HG02870 (cell line): ENCODE data around the gene SLC7A4.
A peak's percentile ranks its signal among the peaks of the same experiment; 100 is the strongest.
"Not testable (repeated sequence)": the region's sequence is repeated elsewhere in the genome, so short reads cannot be mapped to it uniquely, and the experiment has no call there.

ENCODE experiments used
- ATAC-seq: cut with Tn5 transposase; IDR thresholded peaks from one replicate; pipeline ENCODE4 v1.9.1; 2021; ENCODE audit warnings: mild to moderate bottlenecking, moderate library complexity; ENCODE audit not compliant: unreplicated experiment

Gene SLC7A4

GRCh38 chr22:21064917-21065864 lies 32.8 kb upstream of the SLC7A4 start:
- no peak for ATAC-seq

- not testable (repeated sequence) for ATAC-seq
These were observed 32.1 kb upstream of the SLC7A4 start for GRCh38 chr22:21064425-21064824.

- not testable (repeated sequence) for ATAC-seq
These were observed 29.4 kb upstream of the SLC7A4 start for GRCh38 chr22:21061660-21062321.

- not testable (repeated sequence) for ATAC-seq
These were observed 28.0 kb upstream of the SLC7A4 start for GRCh38 chr22:21060363-21060762.

- ATAC-seq, result no peak
These were observed 23.5 kb upstream of the SLC7A4 start for GRCh38 chr22:21055880-21056319.

GRCh38 chr22:21055564-21055834 lies 23.1 kb upstream of the SLC7A4 start:
- no peak for ATAC-seq

GRCh38 chr22:21054714-21055563 lies 22.6 kb upstream of the SLC7A4 start:
- ATAC-seq, result no peak

- no peak for ATAC-seq
These were observed 21.8 kb upstream of the SLC7A4 start for GRCh38 chr22:21054046-21054713.

GRCh38 chr22:21052715-21053459 lies 20.5 kb upstream of the SLC7A4 start:
- no peak for ATAC-seq

- ATAC-seq, result no peak
These were observed 19.6 kb upstream of the SLC7A4 start for GRCh38 chr22:21051831-21052400.

- no peak for ATAC-seq
These were observed 18.9 kb upstream of the SLC7A4 start for GRCh38 chr22:21051145-21051830.

GRCh38 chr22:21048965-21049364 lies 16.6 kb upstream of the SLC7A4 start:
- ATAC-seq, result not testable (repeated sequence)

- ATAC-seq, result not testable (repeated sequence)
These were observed 16.1 kb upstream of the SLC7A4 start for GRCh38 chr22:21048448-21048847.

- no peak for ATAC-seq
These were observed 15.4 kb upstream of the SLC7A4 start for GRCh38 chr22:21047730-21048129.

- ATAC-seq, result no peak
These were observed 14.8 kb upstream of the SLC7A4 start for GRCh38 chr22:21047035-21047661.

- peak; percentile 83 for ATAC-seq
These were observed 13.4 kb upstream of the SLC7A4 start, which contains the start of gene LRRC74B for GRCh38 chr22:21045585-21046294. Gene LRRC74B (plus strand): TSS chr22:21045946. CDS start chr22:21045987, 41 bp downstream.

- ATAC-seq, result no peak
These were observed 12.7 kb upstream of the SLC7A4 start for GRCh38 chr22:21044931-21045584.
